HepG2 (cell line): Measurements from ENCODE around the gene MCAM. TPM values are rescaled to one million over a fixed set of nuclear protein-coding genes. Genes with fewer than 3 reads are reported as not detected.

Source experiments
- ATF1 ChIP-seq: IDR thresholded peaks from 2 replicates; pipeline ENCODE4 v1.6.1; 2016; ENCODE audit warnings: mild to moderate bottlenecking, control low read depth
- DNMT3B ChIP-seq: conservative IDR thresholded peaks from 2 replicates; pipeline ENCODE4 v1.6.1; 2016; ENCODE audit warnings: missing biosample characterization, control low read depth
- DR1 ChIP-seq: sonication (generic); formaldehyde crosslinking; IDR thresholded peaks from 2 replicates; pipeline ENCODE4 v1.8.0; 2021; ENCODE audit warnings: mild to moderate bottlenecking, missing genetic modification reagents, inconsistent platforms
- DRAP1 ChIP-seq: IDR thresholded peaks from 2 replicates; pipeline ENCODE4 v1.6.1; 2016; ENCODE audit warnings: missing genetic modification reagents, missing compliant biosample characterization
- FOXA1 ChIP-seq, 2 experiments: fragments of 450-650 bp in 1 of 2; sonication (generic) in 1 of 2; formaldehyde crosslinking in 1 of 2; IDR thresholded peaks; 2 replicates each; pipeline versions ENCODE4 v1.4.0 to v1.6.1; 2016 to 2020; ENCODE audit warnings: missing genetic modification reagents in 1 of 2
- FOXC1 ChIP-seq: sonication (generic); formaldehyde crosslinking; IDR thresholded peaks from 2 replicates; pipeline ENCODE4 v1.8.0; 2022; ENCODE audit warnings: mild to moderate bottlenecking, missing genetic modification reagents, borderline replicate concordance
- PCBP1 ChIP-seq: fragments of 200-400 bp; formaldehyde crosslinking; IDR thresholded peaks from 2 replicates; pipeline ENCODE4 v1.6.1; 2017; ENCODE audit warnings: mild to moderate bottlenecking, low read depth, low read length, borderline replicate concordance
- RAD51 ChIP-seq: fragments of 450-650 bp; IDR thresholded peaks from 2 replicates; pipeline ENCODE4 v1.6.1; 2016; ENCODE audit warnings: borderline replicate concordance
- RFX5 ChIP-seq: IDR thresholded peaks from 2 replicates; pipeline ENCODE4 v1.6.1; 2011; ENCODE audit warnings: low read depth, low read length, improper control_type of control experiment
- TFDP2 ChIP-seq: sonication (generic); formaldehyde crosslinking; IDR thresholded peaks from 2 replicates; pipeline ENCODE4 v1.4.0; 2020; ENCODE audit warnings: missing genetic modification reagents
- TRIM24 ChIP-seq: sonication (generic); formaldehyde crosslinking; IDR thresholded peaks from 2 replicates; pipeline ENCODE4 v1.8.0; 2022; ENCODE audit warnings: mild to moderate bottlenecking, missing genetic modification reagents
- ZBTB43 ChIP-seq: sonication (generic); formaldehyde crosslinking; conservative IDR thresholded peaks from 2 replicates; pipeline ENCODE4 v1.4.0; 2020; ENCODE audit warnings: missing genetic modification reagents
- ZBTB46 ChIP-seq: sonication (generic); formaldehyde crosslinking; IDR thresholded peaks from 2 replicates; pipeline ENCODE4 v1.4.0; 2020; ENCODE audit warnings: mild to moderate bottlenecking, missing genetic modification reagents, borderline replicate concordance
- ZNF142 ChIP-seq: sonication (generic); formaldehyde crosslinking; IDR thresholded peaks from 2 replicates; pipeline ENCODE4 v1.4.0; 2020; ENCODE audit warnings: missing genetic modification reagents
- ZNF335 ChIP-seq: sonication (generic); formaldehyde crosslinking; IDR thresholded peaks from 2 replicates; pipeline ENCODE4 v1.4.0; 2020; ENCODE audit warnings: missing genetic modification reagents
- ZNF713 ChIP-seq: sonication (generic); formaldehyde crosslinking; IDR thresholded peaks from 2 replicates; pipeline ENCODE4 v1.4.0; 2020; ENCODE audit warnings: mild to moderate bottlenecking, missing genetic modification reagents
- ZNF878 ChIP-seq: sonication (generic); formaldehyde crosslinking; IDR thresholded peaks from 2 replicates; pipeline ENCODE4 v1.8.1; 2023; ENCODE audit warnings: mild to moderate bottlenecking, missing genetic modification reagents, moderate library complexity
- polyA plus RNA-seq, 8 experiments: library from polyadenylated mRNA; depleted of rRNA in 3 of 8; stranded (reverse) in 7 of 8; unstranded in 1 of 8; fragments of >200 nt; fragmentation: Illumina TruSeq in 4 of 8; extraction: Trizol in 4 of 8; gene quantifications; 2 replicates each; pipeline versions ENCODE4 v1.2.1 to v1.2.3, GENCODE V29; 2011 to 2016; ENCODE audit warnings: low read depth in 4 of 8, missing spikeins in 1 of 8, mixed read lengths in 1 of 8; ENCODE audit not compliant: insufficient read depth in 1 of 8
- total RNA-seq, 5 experiments: library from RNA; depleted of rRNA; stranded (reverse); fragments of >200 nt; fragmentation: Illumina TruSeq; extraction: Trizol; gene quantifications; 2 replicates each; pipeline ENCODE4 v1.2.3, GENCODE V29; 2016; ENCODE audit warnings: low read depth in 1 of 5

The MCAM gene
- total and polyA plus RNA-seq, 2 of the 13 experiments (the other 11 are each of a cell fraction or from before 2014, with no cell fraction given): 12.1 to 15.2 TPM

GRCh38 chr11:119334174-119334930 is 17.4 kb upstream of the MCAM start, which contains the start of gene RNF26 (continued):
- no peak for TF ChIP-seq PCBP1
- TF ChIP-seq FOXC1 (CRISPR knock-in tag): no peak
- peak; percentile 94 for TF ChIP-seq ATF1 (CRISPR knock-in tag)
- TF ChIP-seq ZNF335 (CRISPR knock-in tag): peak; percentile 28; the same call in 1 of the 2 replicates
- no peak for TF ChIP-seq TRIM24 (CRISPR knock-in tag)
- TF ChIP-seq DR1 (CRISPR knock-in tag): peak; percentile 39; the same call in 1 of the 2 replicates
- TF ChIP-seq DNMT3B (CRISPR knock-in tag): 0 out of 2 replicates have a peak, but pooled peaks have one; percentile 51
- 0 out of 2 replicates have a peak, but pooled peaks have one; percentile 56 for TF ChIP-seq RFX5
- TF ChIP-seq ZNF878 (CRISPR knock-in tag): no peak
- TF ChIP-seq ZNF713 (CRISPR knock-in tag): no peak
- peak; percentile 96 for TF ChIP-seq TFDP2
- TF ChIP-seq ZBTB46 (CRISPR knock-in tag): no peak
- peak; percentile 53; the same call in 1 of the 2 replicates for TF ChIP-seq ZBTB43 (CRISPR knock-in tag)
- TF ChIP-seq DRAP1 (CRISPR knock-in tag): peak; percentile 82
- 0 out of 2 replicates have a peak, but pooled peaks have one; percentile 63 for TF ChIP-seq ZNF142
- no peak for TF ChIP-seq FOXA1 (IDR thresholded peaks at IDR 0.05)
- peak; percentile 90 for TF ChIP-seq FOXA1 (CRISPR knock-in tag; IDR thresholded peaks at IDR 0.05)
- TF ChIP-seq RAD51: no peak
